Mesodermal cell (in vitro differentiated cells): Measurements from ENCODE around the gene HCN3.
A peak's percentile ranks its signal among the peaks of the same experiment; 100 is the strongest.

ENCODE experiments used
- H3K27ac ChIP-seq: 2 replicates; pipeline ENCODE4 v1.7.0; 2013; ENCODE audit warnings: mild to moderate bottlenecking, low read depth, low read length, moderate library complexity; ENCODE audit not compliant: severe bottlenecking
- H3K36me3 ChIP-seq: 2 replicates; pipeline ENCODE4 v1.7.1; 2013; ENCODE audit warnings: mild to moderate bottlenecking, low read length, moderate library complexity; ENCODE audit not compliant: control insufficient read depth, insufficient read depth
- H3K4me1 ChIP-seq: one replicate; pipeline ENCODE4 v1.7.1; 2013; ENCODE audit warnings: mild to moderate bottlenecking, low read length; ENCODE audit not compliant: insufficient read depth, control insufficient read depth, poor library complexity, severe bottlenecking
- H3K4me3 ChIP-seq: 2 replicates; pipeline ENCODE4 v1.7.0; 2013; ENCODE audit warnings: low read length, control low read depth, mild to moderate bottlenecking; ENCODE audit not compliant: insufficient read depth, poor library complexity, severe bottlenecking; ENCODE audit errors: extremely low read depth
- H3K9me3 ChIP-seq: 2 replicates; pipeline ENCODE4 v1.7.1; 2013; ENCODE audit warnings: mild to moderate bottlenecking, low read length, moderate library complexity; ENCODE audit not compliant: control insufficient read depth
- WGBS, 2 experiments: methylation state at CpG; one replicate each; pipeline ENCODE4 v1.1.5; 2013; ENCODE audit warnings: missing lambda C conversion rate in 2 of 2; ENCODE audit not compliant: insufficient coverage in 2 of 2; 5-methylcytosine and 5-hydroxymethylcytosine counted together

The HCN3 gene

GRCh38 chr1:155319536-155319935 lies 42.3 kb downstream of the HCN3 start:
- H3K27ac ChIP-seq, result peak overlapping the region; percentile 2

DNA sequence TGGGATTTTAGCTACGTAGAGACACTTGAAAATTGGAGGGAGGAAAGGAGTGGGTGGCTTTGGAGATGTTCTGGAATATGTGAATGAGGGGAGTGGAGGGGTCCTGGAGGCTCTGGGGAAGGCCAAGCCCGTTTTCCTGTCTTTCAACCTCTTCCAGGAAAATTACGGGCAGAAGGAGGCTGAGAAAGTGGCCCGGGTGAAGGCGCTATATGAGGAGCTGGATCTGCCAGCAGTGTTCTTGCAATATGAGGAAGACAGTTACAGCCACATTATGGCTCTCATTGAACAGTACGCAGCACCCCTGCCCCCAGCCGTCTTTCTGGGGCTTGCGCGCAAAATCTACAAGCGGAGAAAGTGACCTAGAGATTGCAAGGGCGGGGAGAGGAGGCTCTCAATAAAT lies 43.0 kb downstream of the HCN3 start:
- H3K4me3 ChIP-seq, result peak overlapping the region; percentile 11
- H3K27ac ChIP-seq, result peak overlapping the region; percentile 2
- H3K36me3 ChIP-seq, result peaks cover 51% of the 10 kb centered on the region
- no peaks in the 10 kb centered on the region for H3K9me3 ChIP-seq
- 89 to 94% methylated on average over 9 to 11 of the region's 11 CpGs for WGBS, 2 experiments
- peaks cover 32% of the 10 kb centered on the region for H3K4me1 ChIP-seq

More at GRCh38 chr1:155319536-155319935, 42.3 kb downstream of the HCN3 start:
- Histone ChIP-seq H3K9me3 (no peaks in the 10 kb centered on the region), H3K4me3 (no peak overlapping the region), H3K36me3 (peaks cover 57% of the 10 kb centered on the region), H3K4me1 (peaks cover 31% of the 10 kb centered on the region)
- whole genome bisulfite sequencing, 2 experiments, result 94 to 100% methylated on average over 1 to 3 of the region's 5 CpGs

- H3K27ac ChIP-seq, result peak within 1 kb of the TSS; percentile 16
- H3K4me3 ChIP-seq, result peak within 1 kb of the TSS; percentile 11
- H3K36me3 ChIP-seq, result peaks cover 54% of the 10 kb centered on the region
- 50% methylated on average over 33 to 46 of the region's 51 CpGs for WGBS, 2 experiments
- H3K9me3 ChIP-seq, result no peaks in the 10 kb centered on the region
- peaks cover 39% of the 10 kb centered on the region for H3K4me1 ChIP-seq
Measured at GRCh38 chr1:155320661-155321617, 43.7 kb downstream of the HCN3 start, which contains the start of gene RUSC1. Gene RUSC1, plus strand, starts transcription at chr1:155320894. Its CDS starts 880 bp downstream, at chr1:155321774.

- 56 to 63% methylated on average over 18 to 25 of the region's 27 CpGs for WGBS, 2 experiments
- H3K27ac ChIP-seq, result peak overlapping the region; percentile 88
- peaks cover 54% of the 10 kb centered on the region for H3K36me3 ChIP-seq
- peaks cover 40% of the 10 kb centered on the region for H3K4me1 ChIP-seq
- H3K4me3 ChIP-seq, result peak overlapping the region; percentile 73
- H3K9me3 ChIP-seq, result no peaks in the 10 kb centered on the region
Measured at GRCh38 chr1:155321639-155322503, 44.6 kb downstream of the HCN3 start.

DNA sequence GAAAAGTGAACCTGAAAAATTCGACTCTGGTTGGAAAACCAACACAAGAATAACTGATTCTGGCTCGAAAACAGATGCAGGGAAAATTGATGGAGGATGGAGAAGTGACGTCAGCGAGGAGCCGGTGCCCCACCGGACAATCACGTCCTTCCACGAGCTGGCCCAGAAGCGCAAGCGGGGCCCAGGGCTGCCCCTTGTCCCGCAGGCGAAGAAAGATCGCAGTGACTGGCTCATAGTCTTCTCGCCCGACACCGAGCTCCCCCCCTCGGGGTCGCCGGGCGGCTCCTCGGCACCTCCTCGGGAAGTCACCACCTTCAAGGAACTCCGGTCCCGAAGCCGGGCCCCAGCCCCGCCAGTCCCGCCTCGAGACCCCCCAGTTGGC lies 45.3 kb downstream of the HCN3 start:
- H3K4me3 ChIP-seq, result peak overlapping the region; percentile 73
- H3K9me3 ChIP-seq, result no peaks in the 10 kb centered on the region
- H3K36me3 ChIP-seq, result peaks cover 55% of the 10 kb centered on the region
- H3K27ac ChIP-seq, result peak overlapping the region; percentile 88
- 3 to 7% methylated on average over 18 to 25 of the region's 28 CpGs for WGBS, 2 experiments
- H3K4me1 ChIP-seq, result peaks cover 40% of the 10 kb centered on the region

DNA sequence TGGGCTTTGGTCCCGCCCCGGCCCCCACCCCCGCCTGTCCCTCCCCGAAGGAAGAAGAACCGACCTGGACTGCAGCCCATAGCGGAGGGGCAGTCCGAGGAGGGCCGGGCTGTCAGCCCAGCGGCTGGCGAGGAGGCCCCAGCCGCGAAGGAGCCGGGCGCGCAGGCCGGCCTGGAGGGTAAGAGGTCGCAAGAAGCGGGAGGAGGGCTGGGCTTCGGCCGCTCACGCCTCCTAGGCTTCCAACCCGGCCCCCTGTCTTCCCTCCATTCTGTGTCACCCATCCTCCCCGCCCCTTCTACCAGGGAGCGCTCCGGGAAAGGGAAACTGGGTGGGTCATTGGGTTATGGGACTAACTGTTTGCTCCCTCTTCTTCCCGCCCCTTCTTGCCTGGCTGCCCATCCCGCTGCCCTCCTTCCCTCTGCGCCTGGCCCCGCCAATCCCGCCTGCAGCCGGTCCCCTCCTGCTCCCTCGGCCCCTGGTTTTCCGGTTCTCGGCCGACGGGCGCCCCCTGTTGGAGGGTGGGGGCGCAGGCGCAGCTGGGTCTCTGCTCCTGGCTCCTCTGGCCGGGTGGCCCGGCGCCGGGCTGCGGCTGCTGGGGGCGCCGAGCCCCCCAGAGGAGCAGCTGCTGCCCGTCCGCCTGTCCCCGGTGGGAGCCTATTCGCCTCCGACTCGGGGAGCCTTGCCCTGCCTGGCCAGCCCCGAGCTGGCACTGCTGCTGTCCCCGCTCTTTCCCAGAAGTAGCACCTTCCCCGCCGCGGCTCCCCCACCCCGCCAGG lies 45.9 kb downstream of the HCN3 start:
- peaks cover 56% of the 10 kb centered on the region for H3K36me3 ChIP-seq
- peak overlapping the region; percentile 73 for H3K4me3 ChIP-seq
- H3K9me3 ChIP-seq, result no peaks in the 10 kb centered on the region
- peaks cover 40% of the 10 kb centered on the region for H3K4me1 ChIP-seq
- peak overlapping the region; percentile 88 for H3K27ac ChIP-seq
- WGBS, 2 experiments, result 0% methylated on average over 33 to 40 of the region's 58 CpGs

GRCh38 chr1:155323729-155324036 lies 46.4 kb downstream of the HCN3 start:
- peak overlapping the region; percentile 73 for H3K4me3 ChIP-seq
- no peaks in the 10 kb centered on the region for H3K9me3 ChIP-seq
- WGBS, 2 experiments, result 0% methylated on average over 13 to 21 of the region's 29 CpGs
- H3K36me3 ChIP-seq, result peaks cover 53% of the 10 kb centered on the region
- H3K4me1 ChIP-seq, result peaks cover 35% of the 10 kb centered on the region
- H3K27ac ChIP-seq, result peak overlapping the region; percentile 88

GRCh38 chr1:155324037-155324716 lies 46.9 kb downstream of the HCN3 start:
- Histone ChIP-seq H3K4me3 (peak overlapping the region; percentile 73), H3K4me1 (peaks cover 35% of the 10 kb centered on the region), H3K36me3 (peaks cover 48% of the 10 kb centered on the region), H3K9me3 (no peaks in the 10 kb centered on the region), H3K27ac (peak overlapping the region; percentile 88)
- 0% methylated on average over 30 to 33 of the region's 44 CpGs for WGBS, 2 experiments

DNA sequence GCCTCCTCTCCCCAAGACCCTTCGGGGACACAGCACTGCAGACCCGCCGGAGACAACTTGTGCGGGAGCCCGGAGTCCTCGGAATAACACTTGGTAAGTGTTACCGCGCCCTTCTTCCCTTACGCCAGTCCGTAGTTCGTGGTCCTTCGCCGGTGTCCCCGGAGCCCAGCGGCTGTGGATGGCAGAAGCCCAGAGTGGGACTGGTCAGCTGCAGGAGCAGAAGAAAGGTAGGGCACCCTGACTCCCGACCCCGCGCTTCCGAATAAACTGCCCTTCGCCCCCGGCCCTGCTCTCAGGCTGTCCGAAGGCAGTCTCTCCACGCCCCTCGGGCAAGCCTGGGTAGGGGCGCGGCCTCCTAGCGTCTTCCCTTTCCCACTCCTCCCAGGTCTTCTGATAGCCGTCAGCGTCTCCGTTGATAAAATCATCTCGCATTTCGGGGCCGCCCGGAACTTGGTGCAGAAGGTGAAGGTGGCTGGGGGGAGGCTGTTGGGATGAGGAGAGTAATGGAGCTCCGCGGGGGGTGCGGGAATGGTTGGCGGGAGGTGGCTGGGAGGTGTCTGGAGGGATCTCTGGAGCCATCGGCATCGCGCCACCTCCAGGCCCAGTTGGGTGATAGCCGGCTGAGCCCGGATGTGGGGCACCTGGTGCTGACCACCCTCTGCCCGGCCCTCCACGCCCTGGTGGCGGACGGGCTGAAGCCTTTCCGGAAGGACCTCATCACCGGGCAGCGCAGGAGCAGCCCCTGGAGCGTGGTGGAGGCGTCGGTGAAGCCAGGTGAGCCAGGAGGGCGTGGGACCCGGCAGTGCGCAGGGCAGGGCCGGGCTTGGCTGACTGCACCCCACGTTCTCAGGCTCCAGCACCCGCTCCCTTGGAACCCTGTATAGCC lies 47.7 kb downstream of the HCN3 start:
- WGBS, 2 experiments, result 9 to 11% methylated on average over 36 to 50 of the region's 59 CpGs
- peaks cover 43% of the 10 kb centered on the region for H3K36me3 ChIP-seq
- H3K27ac ChIP-seq, result peak overlapping the region; percentile 88

More for the DNA sequence above, 47.7 kb downstream of the HCN3 start:
- Histone ChIP-seq H3K4me1 (peaks cover 32% of the 10 kb centered on the region), H3K4me3 (peak overlapping the region; percentile 73), H3K9me3 (no peaks in the 10 kb centered on the region)
